Loucy (cell line): ENCODE measurements around the gene MPHOSPH9.

ENCODE experiments used
- H2AFZ ChIP-seq: fragments of 200-600 bp; sonication (generic); 2 replicates; pipeline ENCODE4 v1.6.0; 2016; ENCODE audit warnings: antibody characterized with exemption, mild to moderate bottlenecking, low read length, moderate library complexity
- H3F3A ChIP-seq: fragments of 200-600 bp; 2 replicates; pipeline ENCODE4 v1.6.0; 2016; ENCODE audit warnings: antibody characterized with exemption, low read depth, mild to moderate bottlenecking
- H3K27me3 ChIP-seq: fragments of 200-600 bp; sonication (generic); 2 replicates; pipeline ENCODE4 v1.6.1; 2014; ENCODE audit warnings: low read length, mild to moderate bottlenecking; ENCODE audit not compliant: insufficient read depth, poor library complexity, severe bottlenecking
- H3K36me3 ChIP-seq: fragments of 200-600 bp; sonication (generic); 2 replicates; pipeline ENCODE4 v1.6.1; 2016; ENCODE audit warnings: low read length; ENCODE audit not compliant: insufficient read depth
- H3K4me1 ChIP-seq: fragments of 200-600 bp; sonication (generic); 2 replicates; pipeline ENCODE4 v1.5.1; 2014; ENCODE audit warnings: low read length, mild to moderate bottlenecking; ENCODE audit not compliant: insufficient read depth, poor library complexity, severe bottlenecking
- H3K4me2 ChIP-seq: fragments of 200-600 bp; sonication (generic); 2 replicates; pipeline ENCODE4 v1.6.0; 2014; ENCODE audit warnings: antibody characterized with exemption, low read length, low read depth, mild to moderate bottlenecking; ENCODE audit not compliant: poor library complexity, severe bottlenecking
- H3K4me3 ChIP-seq: fragments of 200-600 bp; sonication (generic); 2 replicates; pipeline ENCODE4 v1.5.1; 2014; ENCODE audit warnings: low read length, mild to moderate bottlenecking, mixed read lengths; ENCODE audit not compliant: poor library complexity, severe bottlenecking
- H3K79me2 ChIP-seq: fragments of 200-600 bp; sonication (generic); 2 replicates; pipeline ENCODE4 v1.6.1; 2014; ENCODE audit warnings: low read length; ENCODE audit not compliant: insufficient read depth
- H3K9ac ChIP-seq: fragments of 200-600 bp; sonication (generic); 2 replicates; pipeline ENCODE4 v1.6.0; 2014; ENCODE audit warnings: mild to moderate bottlenecking, low read depth, low read length, moderate library complexity; ENCODE audit not compliant: poor library complexity, severe bottlenecking
- H3K9me2 ChIP-seq: fragments of 200-600 bp; sonication (generic); replicated peaks from 2 replicates; pipeline ENCODE4 v1.6.1; 2016; ENCODE audit warnings: low read depth, low read length, mixed read lengths
- H3K9me3 ChIP-seq: fragments of 200-600 bp; sonication (generic); 2 replicates; pipeline ENCODE4 v1.6.1; 2014; ENCODE audit warnings: mild to moderate bottlenecking, antibody characterized with exemption, low read length, low read depth; ENCODE audit not compliant: insufficient read depth
- H4K20me1 ChIP-seq: fragments of 200-600 bp; sonication (generic); 2 replicates; pipeline ENCODE4 v1.6.0; 2014; ENCODE audit warnings: antibody characterized with exemption, low read length, mild to moderate bottlenecking; ENCODE audit not compliant: insufficient read depth, poor library complexity, severe bottlenecking
- CTCF ChIP-seq: fragments of 200-600 bp; sonication (generic); conservative IDR thresholded peaks from 2 replicates; pipeline ENCODE4 v1.5.1; 2014; ENCODE audit warnings: mild to moderate bottlenecking, antibody characterized with exemption, low read length
- EZH2phosphoT487 ChIP-seq: fragments of 200-600 bp; IDR thresholded peaks from 2 replicates; pipeline ENCODE4 v1.6.1; 2018; ENCODE audit warnings: antibody characterized with exemption, mild to moderate bottlenecking, moderate library complexity, borderline replicate concordance

MPHOSPH9 gene

DNA sequence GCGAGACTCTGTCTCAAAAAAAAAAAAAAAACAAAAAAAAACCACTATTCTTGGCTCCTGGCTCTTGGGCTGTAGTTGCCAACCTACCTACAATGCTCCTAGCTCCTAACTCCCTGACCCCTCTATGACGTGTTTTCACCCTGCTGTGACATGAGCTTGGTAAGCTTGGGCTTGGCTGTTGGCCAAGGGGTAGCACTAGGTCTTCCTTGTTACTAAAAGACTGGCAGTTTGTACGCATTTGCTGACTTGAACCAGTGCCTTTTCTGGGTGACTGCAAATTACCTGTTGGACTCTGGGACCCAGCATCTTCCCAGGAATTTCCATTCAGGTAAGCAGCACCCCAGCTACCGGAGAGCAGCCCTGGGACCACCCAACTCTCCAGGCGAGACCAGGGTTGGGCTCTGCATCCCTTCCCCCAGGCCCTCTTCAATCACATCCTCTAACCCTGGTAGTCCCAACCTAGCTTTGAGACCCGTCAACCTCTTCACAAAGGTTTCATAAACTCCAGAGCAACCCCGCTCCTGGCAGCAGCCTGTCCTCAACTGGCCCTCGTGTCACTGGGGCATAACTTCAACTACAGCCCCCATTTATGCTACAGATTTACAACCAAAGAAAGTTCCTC, 30.4 kb upstream of the MPHOSPH9 start:
- Histone ChIP-seq H3K9me2 (no peaks in the 10 kb centered on the region), H3K9me3 (no peaks in the 10 kb centered on the region), H4K20me1 (peaks cover 6% of the 10 kb centered on the region), H3K79me2 (peaks cover 39% of the 10 kb centered on the region; the same call in 1 of the 2 replicates), H3K27me3 (no peaks in the 10 kb centered on the region), H3K9ac (no peak overlapping the region), H3K4me3 (no peak overlapping the region), H3K4me1 (peaks cover 7% of the 10 kb centered on the region), H3K4me2 (no peak overlapping the region), H3F3A (0 out of 2 replicates have a peak, but pooled peaks cover 6% of the 10 kb centered on the region), H3K36me3 (peaks cover 48% of the 10 kb centered on the region; the same call in 1 of the 2 replicates), H2AFZ (no peak overlapping the region)
- TF ChIP-seq EZH2phosphoT487: no peak
- no peak for TF ChIP-seq CTCF

- Histone ChIP-seq H3K4me2 (no peak overlapping the region), H3K9ac (no peak overlapping the region), H3K9me2 (no peaks in the 10 kb centered on the region), H3K79me2 (peaks cover 20% of the 10 kb centered on the region; the same call in 1 of the 2 replicates), H3F3A (no peaks in the 10 kb centered on the region), H3K36me3 (peaks cover 65% of the 10 kb centered on the region; the same call in 1 of the 2 replicates), H3K4me1 (no peaks in the 10 kb centered on the region), H4K20me1 (no peaks in the 10 kb centered on the region), H3K9me3 (no peaks in the 10 kb centered on the region), H3K4me3 (no peak overlapping the region), H2AFZ (no peak overlapping the region), H3K27me3 (no peaks in the 10 kb centered on the region)
- TF ChIP-seq EZH2phosphoT487: no peak
- no peak for TF ChIP-seq CTCF
Observed at GRCh38 chr12:123261196-123261595, 28.3 kb upstream of the MPHOSPH9 start.

DNA sequence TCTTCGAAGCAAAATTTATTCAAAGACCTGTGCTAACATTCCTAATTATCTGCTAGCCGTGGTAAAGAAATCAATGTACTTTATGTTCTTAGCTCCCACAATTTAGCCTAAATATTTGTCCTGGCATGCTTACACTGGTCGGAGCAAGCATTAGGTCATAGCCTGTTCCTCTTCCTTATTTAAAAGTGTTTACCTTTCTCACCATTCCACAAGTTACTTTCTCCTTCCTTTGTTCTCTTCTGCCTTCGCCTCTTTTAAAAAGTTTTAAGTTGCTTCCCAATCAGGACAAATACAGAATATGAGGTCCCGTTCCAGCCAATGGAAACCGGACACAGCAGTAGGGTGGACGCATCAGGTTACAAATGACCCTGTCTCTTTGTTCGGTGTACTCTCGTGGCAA, 27.1 kb upstream of the MPHOSPH9 start:
- H3K9ac ChIP-seq: no peak overlapping the region
- no peak for TF ChIP-seq CTCF
- TF ChIP-seq EZH2phosphoT487: no peak
- H3K4me2 ChIP-seq: no peak overlapping the region
- peaks cover 20% of the 10 kb centered on the region; the same call in 1 of the 2 replicates for H3K79me2 ChIP-seq
- H3K36me3 ChIP-seq: peaks cover 73% of the 10 kb centered on the region; the same call in 1 of the 2 replicates
- H3K9me2 ChIP-seq: no peaks in the 10 kb centered on the region
- no peak overlapping the region for H2AFZ ChIP-seq
- H3K9me3 ChIP-seq: no peaks in the 10 kb centered on the region
- H3K27me3 ChIP-seq: no peaks in the 10 kb centered on the region
- no peaks in the 10 kb centered on the region for H3F3A ChIP-seq
- no peak overlapping the region for H3K4me3 ChIP-seq
- no peaks in the 10 kb centered on the region for H4K20me1 ChIP-seq
- no peaks in the 10 kb centered on the region for H3K4me1 ChIP-seq
